GM23338 (cell line): ENCODE data around the gene TAF4. TPM values are rescaled to one million over a fixed set of nuclear protein-coding genes. Genes with fewer than 3 reads are reported as not detected.

Experiments
- ATAC-seq: fragments of 200-7000 bp; cut with Tn5 transposase; 3 replicates; pipeline ENCODE4 v1.9.1; 2020
- DNase-seq: peaks from one replicate; pipeline ENCODE4 v3.0.0-alpha.2; 2015; ENCODE audit warnings: low spot score
- H2AFZ ChIP-seq: fragments of 200-600 bp; sonication (generic); 2 replicates; pipeline ENCODE4 v1.8.0; 2016; ENCODE audit warnings: antibody characterized with exemption, mild to moderate bottlenecking, moderate library complexity
- H3F3A ChIP-seq: fragments of 200-600 bp; sonication (generic); replicated peaks from 2 replicates; pipeline ENCODE4 v1.8.0; 2017; ENCODE audit warnings: antibody characterized with exemption, mixed run types, low read depth
- H3K27ac ChIP-seq: fragments of 200-600 bp; sonication (generic); 2 replicates; pipeline ENCODE4 v1.6.1; 2016; ENCODE audit warnings: low read depth
- H3K27me3 ChIP-seq: fragments of 200-600 bp; sonication (generic); 2 replicates; pipeline ENCODE4 v1.8.0; 2016; ENCODE audit warnings: mild to moderate bottlenecking, mixed run types, moderate library complexity; ENCODE audit not compliant: insufficient read depth
- H3K36me3 ChIP-seq: fragments of 200-600 bp; sonication (generic); 2 replicates; pipeline ENCODE4 v1.8.0; 2016; ENCODE audit warnings: mild to moderate bottlenecking; ENCODE audit not compliant: insufficient read depth
- H3K4me1 ChIP-seq: fragments of 200-600 bp; sonication (generic); 2 replicates; pipeline ENCODE4 v1.8.0; 2016; ENCODE audit warnings: mild to moderate bottlenecking, moderate library complexity; ENCODE audit not compliant: insufficient read depth
- H3K4me2 ChIP-seq: fragments of 200-600 bp; sonication (generic); 2 replicates; pipeline ENCODE4 v1.7.1; 2017; ENCODE audit warnings: mixed run types
- H3K4me3 ChIP-seq: fragments of 200-600 bp; sonication (generic); 2 replicates; pipeline ENCODE4 v1.6.1; 2016; ENCODE audit warnings: mixed run types
- H3K79me2 ChIP-seq: fragments of 200-600 bp; sonication (generic); replicated peaks from 2 replicates; pipeline ENCODE4 v1.8.0; 2017; ENCODE audit warnings: mild to moderate bottlenecking; ENCODE audit not compliant: insufficient read depth
- H3K9me2 ChIP-seq: fragments of 200-600 bp; sonication (generic); 2 replicates; pipeline ENCODE4 v1.8.0; 2017; ENCODE audit not compliant: insufficient read depth
- H4K20me1 ChIP-seq: fragments of 200-600 bp; sonication (generic); replicated peaks from 2 replicates; pipeline ENCODE4 v1.8.0; 2017; ENCODE audit warnings: mild to moderate bottlenecking; ENCODE audit not compliant: insufficient read depth
- H3K27ac Mint-ChIP-seq: 2 replicates; pipeline ENCODE4 v1.8.0; 2020; ENCODE audit warnings: inconsistent platforms, mild to moderate bottlenecking, moderate library complexity, mixed read lengths
- H3K27me3 Mint-ChIP-seq: 3 replicates; pipeline ENCODE4 v1.8.0; 2022; ENCODE audit warnings: low read depth, mild to moderate bottlenecking, moderate library complexity, mixed read lengths, inconsistent platforms; ENCODE audit not compliant: insufficient read depth, poor library complexity
- H3K36me3 Mint-ChIP-seq: 3 replicates; pipeline ENCODE4 v1.8.0; 2021; ENCODE audit warnings: low read depth, mild to moderate bottlenecking, inconsistent platforms, moderate library complexity, mixed read lengths
- H3K4me1 Mint-ChIP-seq: 3 replicates; pipeline ENCODE4 v1.8.0; 2020; ENCODE audit warnings: mild to moderate bottlenecking, inconsistent platforms, mixed read lengths
- H3K4me3 Mint-ChIP-seq: 3 replicates; pipeline ENCODE4 v1.8.0; 2021; ENCODE audit warnings: moderate library complexity, mild to moderate bottlenecking, inconsistent platforms, mixed read lengths
- H3K9me3 Mint-ChIP-seq: 3 replicates; pipeline ENCODE4 v1.8.0; 2020; ENCODE audit warnings: moderate library complexity, mild to moderate bottlenecking, inconsistent platforms, mixed read lengths
- CREB1 ChIP-seq: fragments of 250-450 bp; sonication (Bioruptor Pico); IDR thresholded peaks from 2 replicates; pipeline ENCODE4 v1.5.0; 2020; ENCODE audit warnings: low read depth, mild to moderate bottlenecking, moderate library complexity
- EZH2 ChIP-seq: fragments of 200-600 bp; sonication (generic); IDR thresholded peaks from one replicate; pipeline ENCODE4 v1.8.0; 2017; ENCODE audit warnings: antibody characterized with exemption, mild to moderate bottlenecking, low read depth; ENCODE audit not compliant: unreplicated experiment
- EZH2phosphoT487 ChIP-seq: fragments of 200-600 bp; sonication (generic); IDR thresholded peaks from one replicate; pipeline ENCODE4 v1.8.1; 2018; ENCODE audit warnings: antibody characterized with exemption; ENCODE audit not compliant: unreplicated experiment
- JUNB ChIP-seq: IDR thresholded peaks from one replicate; pipeline ENCODE4 v1.6.1; 2016; ENCODE audit warnings: antibody characterized with exemption; ENCODE audit not compliant: unreplicated experiment
- NANOG ChIP-seq: IDR thresholded peaks from 2 replicates; pipeline ENCODE4 v1.6.1; 2016; ENCODE audit warnings: antibody characterized with exemption, borderline replicate concordance
- POLR2AphosphoS5 ChIP-seq: IDR thresholded peaks from 2 replicates; pipeline ENCODE4 v1.6.1; 2016; ENCODE audit warnings: antibody characterized with exemption, low read depth
- REST ChIP-seq: IDR thresholded peaks from one replicate; pipeline ENCODE4 v1.6.1; 2018; ENCODE audit warnings: antibody characterized with exemption; ENCODE audit not compliant: unreplicated experiment
- STAT1 ChIP-seq: IDR thresholded peaks from one replicate; pipeline ENCODE4 v1.6.1; 2016; ENCODE audit warnings: antibody characterized with exemption; ENCODE audit not compliant: unreplicated experiment
- ZNF114 ChIP-seq: fragments of 250-450 bp; sonication (Bioruptor Pico); IDR thresholded peaks from 2 replicates; pipeline ENCODE4 v1.5.0; 2020; ENCODE audit warnings: mild to moderate bottlenecking, moderate library complexity
- ZNF331 ChIP-seq: fragments of 250-450 bp; sonication (Bioruptor Pico); IDR thresholded peaks from 2 replicates; pipeline ENCODE4 v1.5.0; 2020; ENCODE audit warnings: low read depth, mild to moderate bottlenecking, moderate library complexity
- polyA plus RNA-seq: library from polyadenylated mRNA; unstranded; fragments of >200 nt; fragmentation: Nextera tagmentation; extraction: Ambion mirVana; gene quantifications from 2 replicates; pipeline ENCODE4 v1.2.1, GENCODE V29; 2016
- total RNA-seq: library from RNA; depleted of rRNA; stranded (reverse); fragments of >200 nt; shearing (Covaris generic); gene quantifications from 2 replicates; pipeline ENCODE4 v1.2.3, GENCODE V29; 2014
- TF ChIP-seq, protein P1 (sequence below): IDR thresholded peaks from 2 replicates; pipeline ENCODE4 v1.6.1; 2016; ENCODE audit warnings: antibody characterized with exemption
- TF ChIP-seq, protein P2 (sequence below), 2 experiments: fragments of 200-600 bp in 1 of 2; sonication (generic) in 1 of 2; conservative IDR thresholded peaks; 2 replicates each; pipeline versions ENCODE4 v1.5.1 to v1.6.1; 2016 to 2017; ENCODE audit warnings: antibody characterized with exemption in 2 of 2, low read depth in 2 of 2, mild to moderate bottlenecking in 2 of 2, moderate library complexity in 1 of 2

The TAF4 gene
- total and polyA plus RNA-seq, 2 experiments from 2014 or later, result 7.2 to 60.0 TPM

DNA sequence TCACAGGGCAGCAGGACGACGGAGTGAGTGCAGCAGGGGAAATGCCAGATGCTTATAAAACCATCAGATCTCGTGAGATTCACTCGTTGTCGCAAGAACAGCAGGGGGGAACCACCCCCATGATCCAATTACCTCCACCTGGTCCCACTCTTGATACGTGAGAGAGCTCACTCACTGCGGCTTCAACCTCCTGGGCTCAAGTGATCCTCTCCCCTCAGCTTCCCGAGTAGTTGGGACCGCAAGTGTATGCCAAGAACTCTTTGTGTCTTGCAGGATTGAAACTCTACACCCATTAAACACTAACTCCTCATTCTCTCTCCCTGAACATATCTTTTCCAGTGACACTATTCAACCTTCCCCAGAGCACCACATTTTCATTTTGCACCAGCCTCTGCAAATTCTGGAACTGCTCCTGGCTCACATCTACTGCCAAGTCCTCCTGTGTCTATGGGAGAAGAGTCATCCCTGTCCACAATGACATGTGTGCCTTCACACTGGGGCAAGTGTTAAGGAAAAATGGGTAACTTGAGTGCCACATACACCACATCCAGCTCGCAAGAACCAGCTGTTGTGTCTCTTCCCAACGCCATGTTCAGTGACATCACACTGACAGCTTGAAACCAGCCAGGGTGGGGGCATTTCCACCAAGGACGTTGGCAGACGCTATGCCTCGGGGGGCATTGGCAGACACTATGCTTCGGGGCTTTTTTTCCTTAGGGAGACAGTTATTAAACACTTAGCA is 14.7 kb upstream of the TAF4 start (continued):
- TF ChIP-seq REST, result no peak

GRCh38 chr20:62079166-62079565 is 13.5 kb upstream of the TAF4 start:
- no peaks in the 10 kb centered on the region for H3K79me2 ChIP-seq
- no peak overlapping the region for H3K4me2 ChIP-seq
- no peak overlapping the region for H3K27ac ChIP-seq
- Mint-ChIP-seq H3K36me3 (peaks cover 14% of the 10 kb centered on the region; the same call in 2 of the 3 replicates), H3K4me3 (no peak overlapping the region), H3K27me3 (no peaks in the 10 kb centered on the region), H3K27ac (no peak overlapping the region), H3K4me1 (no peaks in the 10 kb centered on the region), H3K9me3 (peaks cover 45% of the 10 kb centered on the region)
- 0 out of 2 replicates have a peak, but pooled peaks cover 3% of the 10 kb centered on the region for H3K9me2 ChIP-seq
- ATAC-seq (no peak), DNase-seq (no peak)
- TF ChIP-seq ZNF331 (CRISPR knock-in tag) (no peak), STAT1 (no peak), JUNB (no peak)
- no peak overlapping the region for H3K4me3 ChIP-seq
- no peaks in the 10 kb centered on the region for H3K4me1 ChIP-seq
- H4K20me1 ChIP-seq, result no peaks in the 10 kb centered on the region
- H3K27me3 ChIP-seq, result no peaks in the 10 kb centered on the region
- no peak overlapping the region for H2AFZ ChIP-seq
- no peaks in the 10 kb centered on the region for H3K36me3 ChIP-seq
- H3F3A ChIP-seq, result no peaks in the 10 kb centered on the region

DNA sequence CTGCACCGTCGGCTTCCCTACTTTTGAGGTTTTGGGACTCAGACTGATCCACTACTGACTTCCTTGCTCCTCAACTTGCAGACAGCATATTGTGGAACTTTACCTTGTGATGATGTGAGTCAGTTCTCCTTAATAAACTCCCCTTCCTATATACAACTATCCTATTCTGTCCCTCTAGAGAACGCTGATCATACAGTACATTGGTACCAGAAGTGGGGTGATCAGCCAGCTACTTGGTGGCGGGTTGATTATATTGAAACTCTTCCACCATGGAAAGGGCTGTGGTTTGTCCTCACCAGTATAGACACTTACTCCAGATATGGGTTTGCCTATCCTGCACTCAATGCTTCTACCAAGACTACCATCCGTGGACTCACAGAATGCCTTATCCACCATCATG is 7.6 kb upstream of the TAF4 start:
- H4K20me1 ChIP-seq, result no peaks in the 10 kb centered on the region
- H3K4me3 Mint-ChIP-seq, result no peak overlapping the region
- no peaks in the 10 kb centered on the region for H3K4me1 Mint-ChIP-seq
- DNase-seq (no peak), ATAC-seq (no peak)
- no peaks in the 10 kb centered on the region for H3F3A ChIP-seq
- H3K4me2 ChIP-seq, result no peak overlapping the region
- H2AFZ ChIP-seq, result no peak overlapping the region
- no peaks in the 10 kb centered on the region for H3K79me2 ChIP-seq
- H3K36me3 ChIP-seq, result no peaks in the 10 kb centered on the region
- no peak overlapping the region for H3K4me3 ChIP-seq
- H3K27me3 Mint-ChIP-seq, result no peaks in the 10 kb centered on the region
- H3K27me3 ChIP-seq, result no peaks in the 10 kb centered on the region
- H3K36me3 Mint-ChIP-seq, result peaks cover 26% of the 10 kb centered on the region; the same call in 2 of the 3 replicates
- TF ChIP-seq NANOG (no peak), ZNF331 (CRISPR knock-in tag) (no peak), JUNB (no peak), ZNF114 (CRISPR knock-in tag) (no peak), POLR2AphosphoS5 (no peak), REST (no peak), CREB1 (CRISPR knock-in tag) (no peak), EZH2phosphoT487 (no peak), EZH2 (no peak), STAT1 (no peak)
- TF ChIP-seq, protein P1, sequence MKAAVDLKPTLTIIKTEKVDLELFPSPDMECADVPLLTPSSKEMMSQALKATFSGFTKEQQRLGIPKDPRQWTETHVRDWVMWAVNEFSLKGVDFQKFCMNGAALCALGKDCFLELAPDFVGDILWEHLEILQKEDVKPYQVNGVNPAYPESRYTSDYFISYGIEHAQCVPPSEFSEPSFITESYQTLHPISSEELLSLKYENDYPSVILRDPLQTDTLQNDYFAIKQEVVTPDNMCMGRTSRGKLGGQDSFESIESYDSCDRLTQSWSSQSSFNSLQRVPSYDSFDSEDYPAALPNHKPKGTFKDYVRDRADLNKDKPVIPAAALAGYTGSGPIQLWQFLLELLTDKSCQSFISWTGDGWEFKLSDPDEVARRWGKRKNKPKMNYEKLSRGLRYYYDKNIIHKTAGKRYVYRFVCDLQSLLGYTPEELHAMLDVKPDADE, result no peak
- TF ChIP-seq, protein P2, sequence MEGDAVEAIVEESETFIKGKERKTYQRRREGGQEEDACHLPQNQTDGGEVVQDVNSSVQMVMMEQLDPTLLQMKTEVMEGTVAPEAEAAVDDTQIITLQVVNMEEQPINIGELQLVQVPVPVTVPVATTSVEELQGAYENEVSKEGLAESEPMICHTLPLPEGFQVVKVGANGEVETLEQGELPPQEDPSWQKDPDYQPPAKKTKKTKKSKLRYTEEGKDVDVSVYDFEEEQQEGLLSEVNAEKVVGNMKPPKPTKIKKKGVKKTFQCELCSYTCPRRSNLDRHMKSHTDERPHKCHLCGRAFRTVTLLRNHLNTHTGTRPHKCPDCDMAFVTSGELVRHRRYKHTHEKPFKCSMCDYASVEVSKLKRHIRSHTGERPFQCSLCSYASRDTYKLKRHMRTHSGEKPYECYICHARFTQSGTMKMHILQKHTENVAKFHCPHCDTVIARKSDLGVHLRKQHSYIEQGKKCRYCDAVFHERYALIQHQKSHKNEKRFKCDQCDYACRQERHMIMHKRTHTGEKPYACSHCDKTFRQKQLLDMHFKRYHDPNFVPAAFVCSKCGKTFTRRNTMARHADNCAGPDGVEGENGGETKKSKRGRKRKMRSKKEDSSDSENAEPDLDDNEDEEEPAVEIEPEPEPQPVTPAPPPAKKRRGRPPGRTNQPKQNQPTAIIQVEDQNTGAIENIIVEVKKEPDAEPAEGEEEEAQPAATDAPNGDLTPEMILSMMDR (conservative IDR thresholded peaks at IDR 0.05; ENCODE audit: low read depth in 2 of 2), result no peak
- no peak overlapping the region for H3K27ac Mint-ChIP-seq
- peaks cover 69% of the 10 kb centered on the region for H3K9me3 Mint-ChIP-seq
- H3K9me2 ChIP-seq, result no peaks in the 10 kb centered on the region
- no peak overlapping the region for H3K27ac ChIP-seq
- H3K4me1 ChIP-seq, result peaks cover 4% of the 10 kb centered on the region; the same call in 1 of the 2 replicates
